GM19455 (cell line): ENCODE measurements around the gene TIMM10.

Source experiments
- ATAC-seq: cut with Tn5 transposase; IDR thresholded peaks from one replicate; pipeline ENCODE4 v1.9.1; 2021; ENCODE audit not compliant: unreplicated experiment

The TIMM10 gene

DNA sequence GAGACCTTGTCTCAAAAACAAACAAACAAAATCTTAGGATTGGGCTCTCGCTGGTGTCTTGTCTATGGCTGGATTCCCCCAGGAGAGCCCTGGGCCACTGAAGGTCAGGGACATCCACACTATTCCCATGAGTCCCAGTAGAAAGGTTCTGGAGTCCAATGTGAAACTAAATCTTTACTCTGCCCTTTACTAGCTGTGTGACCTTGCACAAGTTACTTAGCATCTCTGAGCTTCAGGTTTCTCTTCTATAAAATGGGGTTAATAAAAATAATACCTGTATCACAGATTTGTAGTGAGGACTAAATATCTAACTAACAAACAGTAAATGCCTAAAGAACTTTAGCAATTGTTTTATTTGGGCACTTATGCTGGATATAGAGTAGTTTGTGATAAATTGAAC, 24.0 kb downstream of the TIMM10 start:
- no peak for ATAC-seq

DNA sequence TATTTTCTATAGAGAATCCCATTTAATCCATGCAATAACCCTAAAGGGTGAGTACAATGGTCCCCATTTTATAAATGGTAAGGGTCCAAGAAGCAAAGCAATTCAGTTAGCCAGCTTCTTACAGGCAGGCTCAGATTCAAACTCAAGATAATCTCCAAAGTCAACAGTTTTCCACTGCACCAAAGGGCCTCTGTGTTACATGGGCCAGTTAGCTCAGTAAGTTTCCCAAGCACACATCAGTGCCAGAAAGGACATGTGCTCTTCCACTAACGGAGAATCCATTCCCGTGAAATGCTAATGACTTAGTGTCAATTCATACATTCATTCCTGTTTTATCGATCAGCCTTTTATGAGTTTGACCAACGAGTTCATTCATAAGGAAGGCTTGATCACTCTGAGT, 26.0 kb downstream of the TIMM10 start:
- no peak for ATAC-seq

DNA sequence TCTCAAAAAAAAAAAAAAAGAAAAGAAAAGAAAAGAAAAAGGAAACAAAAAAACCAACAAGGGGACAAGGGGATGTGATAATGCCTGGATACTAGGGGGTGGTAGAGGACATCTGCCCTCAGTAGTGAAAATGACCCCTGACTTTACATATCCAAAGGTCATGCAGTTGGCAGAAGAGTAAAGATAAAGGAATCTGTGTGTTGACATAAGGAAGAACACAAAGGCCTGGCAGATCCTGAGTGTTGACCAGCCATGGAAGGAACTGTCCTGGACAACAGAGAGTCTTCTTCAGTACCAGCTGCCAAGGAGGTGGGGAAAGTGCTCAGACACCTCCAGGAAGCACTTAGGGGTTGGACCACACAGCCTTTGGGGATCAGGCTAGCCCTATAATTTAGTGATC, 27.7 kb downstream of the TIMM10 start:
- ATAC-seq = no peak

DNA sequence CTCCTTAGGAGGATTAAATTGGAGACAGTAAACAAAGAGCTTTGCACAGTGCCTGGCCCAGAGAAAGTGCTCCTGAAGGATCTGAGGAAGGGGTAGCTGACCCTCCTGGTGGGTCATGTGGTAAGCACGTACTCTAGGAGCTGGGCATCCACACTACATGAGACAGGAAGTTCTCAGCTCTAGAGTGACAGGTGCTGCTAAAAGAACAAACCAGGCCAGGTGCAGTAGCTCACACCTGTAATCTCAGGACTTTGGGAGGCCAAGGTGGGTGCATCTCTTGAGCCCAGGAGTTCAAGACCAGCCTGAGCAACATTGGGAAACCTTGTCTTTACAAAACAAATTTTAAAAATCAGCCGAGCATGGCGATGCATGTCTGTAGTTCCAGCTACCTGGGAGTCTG, 28.2 kb downstream of the TIMM10 start:
- ATAC-seq = no peak

DNA sequence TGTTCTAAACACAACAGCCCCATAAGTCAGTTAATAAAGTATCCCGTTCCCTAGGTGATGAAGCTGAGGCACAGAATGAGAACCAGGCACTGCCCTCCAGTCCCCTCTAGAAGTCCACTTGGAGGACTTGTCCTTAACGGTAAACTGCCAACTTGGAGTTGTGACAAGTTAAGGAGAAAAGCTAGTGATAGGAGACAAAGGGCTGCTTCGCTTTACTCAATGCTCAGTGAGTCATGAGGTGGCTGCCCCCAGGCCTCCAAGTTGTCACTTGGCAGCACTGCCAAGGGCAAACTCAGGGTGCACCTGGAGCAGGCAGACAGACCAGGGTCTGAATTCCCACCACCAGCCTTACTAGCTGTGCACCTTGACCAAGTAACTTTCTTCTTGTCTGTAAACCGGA, 28.6 kb downstream of the TIMM10 start:
- no peak for ATAC-seq

DNA sequence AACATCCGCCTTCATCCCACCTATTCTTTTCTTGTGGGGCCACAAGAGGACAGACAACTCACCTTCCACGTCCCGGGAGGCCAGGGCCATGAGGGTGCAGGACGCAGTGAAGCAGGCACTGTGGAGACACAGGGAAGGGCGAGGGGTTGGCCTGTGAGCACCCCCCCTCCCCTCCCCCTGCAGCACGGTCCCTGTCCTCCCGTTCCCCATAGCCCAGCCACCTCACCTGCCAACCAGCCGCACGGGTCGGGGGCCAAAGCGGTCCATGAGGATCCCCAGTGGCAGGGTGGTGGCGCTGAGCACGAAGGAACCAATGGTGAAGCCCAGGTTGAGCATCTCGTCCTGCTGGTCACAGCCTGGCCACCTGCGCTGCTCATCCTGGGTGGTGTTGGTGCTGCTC, 29.6 kb downstream of the TIMM10 start:
- ATAC-seq = no peak

DNA sequence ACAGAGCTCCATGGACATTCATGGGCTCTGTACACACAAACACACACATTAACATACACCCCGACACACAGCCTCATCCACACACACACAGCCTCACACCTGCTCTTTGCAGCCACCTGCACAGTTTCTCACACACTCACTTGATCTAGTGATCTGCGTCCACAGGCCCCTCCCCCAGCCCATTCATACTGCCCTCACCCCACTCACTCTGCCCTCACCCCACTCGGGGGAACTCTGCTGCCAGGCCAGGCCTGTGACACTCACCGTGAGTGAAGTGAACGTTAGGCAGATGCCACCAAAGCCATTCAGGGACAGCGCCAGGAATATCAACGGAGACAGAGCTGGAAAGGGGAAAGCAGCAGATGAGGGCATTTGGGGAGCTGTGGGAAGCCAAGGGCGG, 30.0 kb downstream of the TIMM10 start:
- no peak for ATAC-seq

DNA sequence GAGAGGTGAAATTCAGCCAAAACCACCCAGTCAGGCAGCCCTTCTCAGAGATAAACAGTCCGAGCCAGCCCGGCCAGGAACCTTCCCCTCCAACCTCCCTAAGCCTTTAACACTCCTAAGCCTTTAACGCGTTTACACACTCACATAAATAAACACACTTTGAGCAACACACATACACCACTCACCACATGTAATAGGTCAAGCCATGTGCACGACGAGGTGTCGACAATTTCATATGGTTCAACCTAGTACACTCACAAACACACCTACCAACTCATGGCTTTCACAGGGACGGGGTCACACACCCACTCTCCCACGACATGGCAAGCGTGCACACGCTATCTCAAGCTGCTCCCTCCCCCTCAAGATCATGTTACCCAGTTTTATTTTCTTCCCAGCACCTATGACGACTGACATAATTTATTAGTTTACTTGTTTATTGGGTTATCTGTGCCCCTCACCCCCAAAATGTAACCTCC, 30.5 kb downstream of the TIMM10 start:
- ATAC-seq = no peak

DNA sequence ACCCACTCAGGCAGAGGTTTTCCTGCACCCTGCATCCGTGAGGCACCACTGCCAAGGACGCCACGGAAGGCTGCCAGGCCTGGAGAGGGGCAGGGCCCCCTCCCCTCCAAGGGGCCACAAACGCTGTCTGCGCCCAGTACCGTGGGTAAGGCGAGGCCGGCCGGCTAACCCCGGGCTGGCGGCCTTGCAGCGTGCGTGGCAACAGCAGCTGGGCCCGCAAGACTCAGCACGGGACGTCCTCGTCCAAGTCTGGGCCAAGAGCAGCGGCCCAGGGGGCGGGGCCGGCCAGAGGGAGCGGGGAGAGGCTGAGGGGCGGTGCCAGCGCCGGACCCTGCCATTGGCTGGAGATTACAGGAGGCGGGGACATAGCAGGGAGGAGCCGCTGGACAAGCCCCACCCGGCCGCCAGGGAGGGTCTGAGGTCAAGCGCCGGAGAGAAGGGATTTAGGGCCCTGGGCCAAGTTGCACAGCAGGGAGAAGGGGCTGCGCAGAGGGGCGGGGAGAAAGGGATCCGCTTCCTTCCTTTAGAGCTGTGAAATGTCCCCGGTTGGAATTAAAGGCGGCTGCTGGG, 31.1 kb downstream of the TIMM10 start:
- no peak for ATAC-seq

DNA sequence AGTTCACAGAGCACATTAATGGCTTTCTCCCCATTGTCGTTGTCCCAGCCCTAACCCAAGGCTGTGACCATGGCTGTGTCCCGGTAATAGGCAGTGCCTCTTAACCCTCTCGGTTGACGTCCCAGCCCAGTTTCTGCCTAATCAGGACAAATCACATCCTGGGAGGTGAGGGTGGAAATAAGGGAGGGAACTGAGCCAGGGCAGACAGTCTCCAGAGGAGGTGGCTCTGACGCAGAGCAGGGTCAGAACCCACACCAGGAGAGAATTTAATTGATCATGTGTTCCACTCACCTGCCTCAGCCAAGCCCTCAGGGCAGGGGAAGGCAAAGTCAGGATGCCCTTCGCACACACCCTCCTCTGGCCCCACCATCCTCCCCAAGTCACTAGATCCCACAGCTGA, 32.0 kb downstream of the TIMM10 start:
- ATAC-seq = no peak

DNA sequence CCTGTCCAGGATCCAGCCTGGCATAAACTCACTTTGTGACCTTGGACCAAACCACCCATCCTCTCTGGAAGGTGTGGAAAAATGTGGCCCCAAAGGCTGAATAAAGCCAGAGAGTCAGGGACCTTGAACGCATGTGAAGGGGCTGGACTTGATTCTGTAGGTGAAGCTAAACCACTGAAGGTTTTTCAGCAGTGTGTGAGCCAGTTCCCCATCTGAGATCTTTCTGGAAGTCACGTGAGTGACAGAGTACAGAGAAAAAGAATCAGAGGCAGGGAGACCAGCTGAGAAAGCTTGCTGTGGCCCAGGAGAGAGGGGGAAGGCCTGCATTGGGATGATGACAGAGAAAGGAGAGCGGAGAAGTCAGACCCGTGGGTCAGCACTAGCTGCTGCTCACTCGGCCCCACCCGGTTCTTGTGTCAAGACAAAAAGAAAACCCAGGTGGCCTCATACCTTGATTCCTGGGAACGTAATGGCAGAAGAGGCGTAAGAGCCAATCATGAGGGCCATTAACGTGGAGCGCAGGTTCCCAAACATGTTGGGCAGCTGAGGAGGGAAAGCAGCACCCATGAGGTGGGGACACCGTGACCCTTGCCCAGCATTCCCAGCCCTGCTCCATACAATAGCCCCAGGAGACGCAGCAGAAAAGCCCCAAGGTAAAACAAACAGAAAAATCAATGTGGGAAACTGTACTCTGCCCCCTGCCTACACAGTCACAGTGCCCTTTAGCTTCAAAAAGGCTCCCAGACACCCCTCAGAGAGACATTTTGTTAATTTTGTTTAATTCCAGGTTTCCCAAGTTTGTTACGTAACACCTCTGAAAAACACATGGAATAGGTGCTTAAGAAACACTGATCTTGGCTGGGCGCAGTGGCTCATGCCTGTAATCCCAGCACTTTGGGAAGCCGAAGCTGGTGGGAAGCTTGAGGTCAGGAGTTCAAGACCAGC, 33.0 kb downstream of the TIMM10 start:
- no peak for ATAC-seq

DNA sequence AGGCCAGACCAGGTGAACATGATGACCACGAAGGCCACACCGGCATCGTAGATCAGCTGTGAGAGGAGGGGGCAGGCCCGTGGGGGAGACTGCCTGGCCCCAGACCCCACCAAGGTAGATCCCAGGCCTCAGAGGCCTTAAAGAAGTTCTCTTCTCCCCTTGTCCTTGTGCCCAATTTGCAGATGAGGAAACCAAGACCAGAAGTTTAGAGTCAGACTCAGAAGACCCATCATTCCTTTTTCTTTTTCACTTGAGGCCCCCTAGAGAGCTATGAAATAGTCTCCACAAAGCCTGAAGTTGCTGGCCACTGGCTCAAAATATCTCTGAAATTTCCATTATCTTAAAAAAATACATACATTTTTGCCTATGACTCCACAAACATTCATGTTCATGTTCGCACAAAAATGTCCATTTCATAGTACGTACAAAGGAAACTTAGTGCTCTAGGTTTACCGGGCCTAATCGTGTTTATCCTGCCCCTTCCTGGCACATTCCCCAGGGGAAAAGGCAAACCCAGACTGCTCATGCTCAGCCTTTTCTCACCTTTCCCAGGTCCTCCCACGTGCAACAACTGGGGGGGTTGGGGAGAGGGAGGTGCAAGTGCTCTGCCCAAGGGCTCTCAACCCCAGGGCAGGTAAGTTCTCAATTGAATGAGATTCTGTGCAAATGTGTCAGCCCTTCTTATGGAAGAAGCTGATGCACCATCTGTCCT, 34.3 kb downstream of the TIMM10 start:
- ATAC-seq = no peak

DNA sequence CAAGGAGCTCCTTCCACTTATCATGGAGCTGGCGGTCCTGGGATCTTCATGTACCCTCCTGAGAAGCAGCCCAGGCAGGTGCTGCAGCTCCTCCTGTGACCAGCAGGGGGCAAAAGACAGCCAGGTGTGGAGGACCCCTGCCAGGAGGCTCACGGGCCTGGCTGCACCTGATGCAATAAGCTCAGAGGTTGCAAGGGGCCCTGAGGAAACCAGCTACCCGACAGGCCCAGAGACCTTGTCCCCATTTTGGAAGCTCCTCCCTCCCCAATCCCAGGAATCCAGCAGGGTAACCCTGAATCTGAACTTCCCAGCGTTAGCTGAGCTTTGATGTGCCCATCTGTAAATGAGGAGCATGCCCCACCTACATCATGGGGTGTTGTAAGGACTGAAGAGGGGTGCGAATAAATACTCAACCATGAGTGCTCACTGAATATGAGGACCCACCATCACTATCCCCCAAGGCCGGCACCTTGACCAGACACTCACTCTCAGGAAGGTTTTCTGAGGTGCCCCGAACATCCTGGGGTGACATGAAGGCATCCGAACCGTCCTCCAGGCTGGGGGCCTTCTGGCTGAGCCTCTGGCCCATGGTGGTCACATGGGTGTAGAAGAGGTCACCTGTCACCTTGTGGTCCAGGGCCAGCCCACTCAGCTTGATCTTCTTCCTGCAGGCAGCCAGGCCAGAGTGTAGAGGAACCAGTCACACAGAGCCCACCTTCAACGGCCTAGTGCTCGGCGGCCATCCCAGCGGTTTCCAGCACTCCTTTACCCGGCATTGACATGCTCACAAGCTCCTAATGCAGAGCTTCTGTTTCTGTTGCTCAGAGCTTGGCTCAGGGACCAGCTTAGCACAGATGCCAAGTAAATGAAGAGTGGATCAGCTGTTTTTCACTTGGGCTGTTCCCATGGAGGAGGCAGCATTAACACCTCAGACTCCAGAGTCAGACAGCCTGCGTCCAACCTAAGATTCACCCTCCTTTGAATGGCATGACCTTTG, 36.7 kb downstream of the TIMM10 start:
- peak; percentile 66 for ATAC-seq

DNA sequence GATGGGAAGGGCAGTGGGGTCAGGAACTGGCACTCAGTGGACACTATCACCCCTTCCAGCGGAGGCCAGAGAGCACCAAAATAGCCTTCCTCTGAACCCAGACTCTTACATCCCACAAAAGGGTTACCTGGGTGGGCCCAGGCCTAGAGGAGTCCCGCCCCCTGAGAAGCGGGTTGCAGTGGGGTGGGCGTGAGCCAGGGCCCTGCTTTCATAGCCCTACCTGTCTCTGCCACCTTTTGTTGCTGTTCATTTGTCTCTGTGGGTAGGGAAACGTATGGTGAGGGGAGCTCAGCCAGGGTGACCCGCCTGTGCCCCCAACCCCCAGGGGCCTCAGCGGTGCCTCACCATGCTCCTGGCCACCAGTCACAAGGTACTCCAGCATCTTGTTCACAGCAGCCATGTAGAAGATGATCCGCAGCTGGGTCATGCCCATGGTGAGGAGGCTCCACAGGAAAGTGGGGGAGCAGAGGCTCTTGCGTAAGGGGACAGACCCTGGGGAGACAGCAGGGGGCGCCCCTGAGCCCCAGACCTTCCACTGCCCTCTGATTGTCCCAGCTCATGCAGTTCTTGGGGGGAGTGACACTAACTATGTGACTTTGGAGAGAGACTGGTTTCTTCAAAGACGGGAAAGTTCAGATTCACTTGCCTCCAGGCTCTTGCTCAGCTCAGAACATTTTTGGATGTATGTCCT, 39.0 kb downstream of the TIMM10 start:
- no peak for ATAC-seq

DNA sequence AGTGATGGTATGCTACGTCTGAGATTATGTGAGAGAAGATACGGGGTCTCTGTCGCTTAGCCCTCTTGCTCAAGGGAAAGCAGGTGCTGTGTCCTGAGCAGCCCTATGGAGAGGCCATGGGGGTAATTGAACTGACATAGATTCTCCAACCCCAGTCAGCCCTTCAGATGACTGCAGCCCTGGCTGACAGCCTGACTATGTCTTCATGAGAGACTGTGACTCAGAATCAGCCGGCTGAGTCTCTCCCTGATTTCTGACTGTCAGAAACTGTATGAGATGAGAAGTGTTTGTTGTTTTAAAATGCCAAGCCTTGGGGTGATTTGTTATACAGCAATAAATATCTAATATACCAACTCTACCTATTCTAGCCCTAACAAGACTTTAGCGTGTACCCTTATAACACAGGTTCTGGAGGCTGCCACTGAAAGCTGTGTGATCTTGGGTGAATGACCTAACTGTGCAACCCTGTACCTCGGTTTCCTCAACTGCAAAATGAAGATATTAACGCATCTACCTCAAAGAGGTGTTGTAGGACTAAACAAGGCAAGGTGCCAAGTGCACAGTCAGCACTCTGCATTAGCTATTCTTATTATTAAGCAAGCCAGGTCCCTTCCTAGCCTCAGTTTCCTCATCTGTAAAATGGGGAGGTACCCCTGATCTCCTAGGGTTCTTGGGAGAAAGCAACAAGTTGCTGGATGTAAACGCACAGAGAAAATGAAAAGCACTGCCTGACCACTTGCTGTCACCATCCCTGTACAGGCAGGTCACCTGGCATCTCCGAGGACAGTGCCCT, 39.9 kb downstream of the TIMM10 start:
- ATAC-seq = no peak

DNA sequence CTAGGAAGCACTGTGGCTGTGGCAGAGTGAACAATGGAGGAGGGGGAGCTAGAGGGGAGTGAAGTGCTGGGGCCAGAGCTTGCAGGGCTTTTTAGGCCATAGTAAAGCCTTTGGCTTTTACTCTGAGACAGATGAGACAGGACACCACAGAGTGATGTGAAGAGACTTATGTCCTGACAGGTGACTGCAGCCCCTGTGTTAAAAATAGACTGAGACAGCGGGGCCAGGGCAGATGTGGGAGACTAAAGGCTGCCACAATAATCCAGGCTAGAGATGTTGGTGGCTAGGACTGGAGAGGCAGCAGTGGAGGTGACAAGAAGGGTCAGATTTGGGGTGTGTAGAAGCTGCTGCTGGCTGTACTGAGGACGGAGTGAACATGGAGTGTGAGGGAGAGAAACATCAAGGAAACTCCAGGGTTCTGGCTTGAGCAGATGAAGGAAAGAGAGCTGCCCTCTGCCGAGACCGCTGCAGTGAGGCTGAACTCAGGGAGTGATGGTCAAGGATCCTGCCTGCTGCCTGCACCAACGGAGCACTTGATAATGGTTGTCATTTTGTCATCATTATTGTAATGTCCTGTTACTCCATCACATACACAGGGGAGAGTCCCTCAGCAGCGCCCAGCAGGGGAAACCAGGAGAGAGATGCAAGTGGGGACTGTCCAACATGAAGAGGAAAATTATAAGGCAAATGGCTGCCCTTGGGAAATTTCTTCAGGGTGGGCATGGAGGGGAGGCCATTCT, 42.5 kb downstream of the TIMM10 start:
- ATAC-seq = no peak

DNA sequence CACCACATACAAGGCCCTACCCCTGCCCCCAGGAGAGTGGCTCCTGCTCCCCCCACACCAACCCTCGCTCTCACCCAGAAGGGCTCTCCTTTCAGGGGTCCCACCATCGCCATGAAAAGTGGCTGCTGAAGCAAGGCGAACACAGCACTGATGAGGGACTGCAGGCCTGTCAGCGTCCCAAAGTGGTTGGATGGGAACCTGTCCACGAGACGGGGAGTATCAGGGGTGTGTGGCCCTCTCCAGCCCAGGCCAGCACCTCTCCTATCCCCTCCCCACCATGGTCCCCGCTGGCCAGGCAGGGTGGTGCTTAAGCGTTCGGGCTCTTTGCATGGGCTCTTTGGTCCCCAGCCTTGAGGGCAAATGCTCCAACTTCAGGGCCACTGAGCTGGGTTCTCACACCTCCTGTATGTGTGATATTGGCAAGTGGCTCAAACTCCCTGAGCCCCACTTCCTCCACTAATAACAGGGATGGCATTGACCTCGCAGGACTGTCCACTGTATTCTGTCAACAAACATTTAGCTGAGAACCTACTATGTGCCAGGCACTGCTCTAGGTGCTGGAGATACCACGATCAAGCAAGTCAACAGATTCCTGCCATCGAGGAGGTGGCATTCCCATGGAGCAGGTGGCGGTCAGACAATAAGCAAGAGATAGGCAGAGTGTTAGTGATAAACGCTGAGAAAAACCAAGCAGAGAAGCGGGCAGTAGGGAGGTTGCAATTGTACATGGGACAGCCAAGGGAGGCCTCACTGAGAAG, 43.4 kb downstream of the TIMM10 start:
- ATAC-seq = no peak
